Right ventricle myocardium superior (tissue), 1 donor: ENCODE data around the gene GATC. TPM values are rescaled to one million over a fixed set of nuclear protein-coding genes. Genes with fewer than 3 reads are reported as not detected.

Experiments
- ATAC-seq: fragments of 200-7000 bp; cut with Tn5 transposase; one replicate; pipeline ENCODE4 v1.9.1; 2020; ENCODE audit warnings: mild to moderate bottlenecking; ENCODE audit not compliant: poor library complexity
- DNase-seq: peaks from one replicate; pipeline ENCODE4 v3.0.0-alpha.2; 2020
- intact Hi-C: fragments of 100-400 bp; cut with DNase I; formaldehyde crosslinking; loops from one replicate; pipeline ENCODE4 v1.11.2; 2022
- total RNA-seq: library from RNA; stranded (reverse); fragmentation: NEBNext Ultra II Directional; extraction: Animal tissue kit (Norgen Biotek cat#: 25700); gene quantifications from one replicate; pipeline ENCODE4 v1.2.1, GENCODE V29; 2021
- donor health status: DM: no; HTN: yes; CAD: no; lungs with severe emphysema.

GATC gene
- total RNA-seq, 1 donor from 2014 or later = 13.0 TPM

GRCh38 chr12:120488057-120488640, 41.9 kb downstream of the GATC start:
- DNase-seq (no peak), ATAC-seq (no peak)
- intact Hi-C loops = no loop called here

- ATAC-seq (no peak), DNase-seq (no peak)
- intact Hi-C loops = no loop called here
Measured at GRCh38 chr12:120489018-120489417, 42.8 kb downstream of the GATC start.

GRCh38 chr12:120490325-120490724, 44.1 kb downstream of the GATC start:
- DNase-seq (no peak), ATAC-seq (no peak)
- intact Hi-C loops = no loop called here

- DNase-seq = peak; percentile 66
- no peak for ATAC-seq
- intact Hi-C loops = no loop called here
Measured at GRCh38 chr12:120490833-120491512, 44.7 kb downstream of the GATC start.

GRCh38 chr12:120495186-120495730, 49.0 kb downstream of the GATC start:
- ATAC-seq (no peak), DNase-seq (no peak)
- intact Hi-C loops = no loop called here

GRCh38 chr12:120495731-120496412, 49.6 kb downstream of the GATC start, which contains the start of gene DYNLL1:
Gene DYNLL1 (plus strand): TSS chr12:120496113. CDS start chr12:120496422, 309 bp downstream.
- ATAC-seq = peak; percentile 98
- intact Hi-C loops = no loop called here
- DNase-seq = peak; percentile 98

GRCh38 chr12:120496413-120497340, 50.4 kb downstream of the GATC start:
- peak; percentile 77 for DNase-seq
- ATAC-seq = peak; percentile 85
- intact Hi-C loops = no loop called here

- DNase-seq (no peak), ATAC-seq (no peak)
- intact Hi-C loops = no loop called here
Measured at GRCh38 chr12:120497524-120498150, 51.4 kb downstream of the GATC start.

- DNase-seq = no peak
Measured at GRCh38 chr12:120498870-120499515, 52.7 kb downstream of the GATC start.

GRCh38 chr12:120500581-120500980, 54.3 kb downstream of the GATC start:
- intact Hi-C loops = no loop called here
- DNase-seq (no peak), ATAC-seq (no peak)

More at GRCh38 chr12:120498870-120499515, 52.7 kb downstream of the GATC start:
- no peak for ATAC-seq
- intact Hi-C loops = no loop called here

GRCh38 chr12:120504587-120504986, 58.3 kb downstream of the GATC start:
- DNase-seq (no peak), ATAC-seq (no peak)
- intact Hi-C loops = no loop called here

GRCh38 chr12:120508537-120508936, 62.3 kb downstream of the GATC start:
- ATAC-seq = no peak
- intact Hi-C loops = no loop called here
- no peak for DNase-seq

Other genes with a start within 250 kb of the GATC start
- 693 TPM for gene RPLP0, start 245.3 kb upstream of the GATC start, total RNA-seq
- 47.1 TPM for gene PXN, start 180.7 kb upstream of the GATC start, total RNA-seq
- gene RNU4-2, start 154.5 kb upstream of the GATC start, total RNA-seq = 41,112 TPM
- 3,793 TPM for gene RNU4-1, start 153.2 kb upstream of the GATC start, total RNA-seq
- 8.6 TPM for gene SIRT4, start 144.1 kb upstream of the GATC start, total RNA-seq
- gene PLA2G1B, start 118.7 kb upstream of the GATC start, total RNA-seq = not detected
- gene MSI1, start 77.3 kb upstream of the GATC start, total RNA-seq = 5.4 TPM
- gene COX6A1, start 8.3 kb upstream of the GATC start, total RNA-seq = 119 TPM
- 15.1 TPM for gene TRIAP1, start 60 bp upstream of the GATC start, total RNA-seq
- 38.9 TPM for gene SRSF9, start 23.3 kb downstream of the GATC start, total RNA-seq
- gene DYNLL1, start 49.7 kb downstream of the GATC start, total RNA-seq = 154 TPM
- 44.0 TPM for gene COQ5, start 82.7 kb downstream of the GATC start, total RNA-seq
- 242 TPM for gene RNF10, start 87.9 kb downstream of the GATC start, total RNA-seq
- gene POP5, start 135.0 kb downstream of the GATC start, total RNA-seq = 40.9 TPM
- 6.5 TPM for gene CABP1, start 194.2 kb downstream of the GATC start, total RNA-seq
- 125 TPM for gene MLEC, start 240.7 kb downstream of the GATC start, total RNA-seq